ENCODE measurements around the gene DNAH11. TPM values are rescaled to one million over a fixed set of nuclear protein-coding genes. Genes with fewer than 3 reads are reported as not detected.

DNAH11 gene
- total and polyA plus RNA-seq, 4 donors, result 1.8 to 24.7 (median 8.1) TPM

- H3K9me3 ChIP-seq (ENCODE audit: control insufficient read depth in 4 of 4, insufficient read depth in 3 of 4, low read length in 3 of 4), result no peaks in the 10 kb centered on the region
- no peaks in the 10 kb centered on the region for H3K36me3 ChIP-seq (ENCODE audit: control insufficient read depth in 4 of 4, insufficient read depth in 4 of 4, low read length in 4 of 4)
- 90 to 96% methylated on average over 5 of the region's 5 CpGs for WGBS, 2 donors
- peaks cover 0 to 42% (median 11%) of the 10 kb centered on the region in 5 donors for H3K4me1 ChIP-seq (ENCODE audit: control insufficient read depth in 5 of 5, insufficient read depth in 5 of 5, low read length in 5 of 5)
- no peaks in the 10 kb centered on the region for H3K27me3 ChIP-seq (ENCODE audit: control insufficient read depth in 3 of 3, insufficient read depth in 3 of 3, low read length in 2 of 3)
- DNase-seq (no peak), ATAC-seq (ENCODE audit: insufficient read depth, low FRiP score) (no peak)
- TF ChIP-seq CTCF (IDR thresholded peaks at IDR 0.05; ENCODE audit: control extremely low read depth, extremely low read depth), result no peak
- H3K9ac ChIP-seq (ENCODE audit: insufficient read depth in 1 of 2, low read length in 2 of 2), result no peak overlapping the region
- no peak overlapping the region for H3K4me3 ChIP-seq
- H3K27ac ChIP-seq (ENCODE audit: low read depth in 1 of 2, low read length in 1 of 2), result peak overlapping the region in 1 of 2 donors; percentile 62
Measured at GRCh38 chr7:21943436-21943835, 400.6 kb downstream of the DNAH11 start.

- H3K36me3 ChIP-seq (ENCODE audit: control insufficient read depth in 4 of 4, insufficient read depth in 4 of 4, low read length in 4 of 4), result no peaks in the 10 kb centered on the region
- no peak for ATAC-seq (ENCODE audit: insufficient read depth, low FRiP score)
- WGBS, 2 donors, result 1% methylated on average over 34 of the region's 34 CpGs
Measured at GRCh38 chr7:21944616-21945453, 402.0 kb downstream of the DNAH11 start.

GRCh38 chr7:21945454-21946221, 402.8 kb downstream of the DNAH11 start, which contains the start of gene CDCA7L:
TSS of gene CDCA7L (minus strand) at chr7:21945899. CDS start at chr7:21945804, 95 bp downstream.
- DNase-seq (peak; percentile 88 to 92 (median 89)), ATAC-seq (ENCODE audit: insufficient read depth, low FRiP score) (peak; percentile 86)
- Histone ChIP-seq H3K9me3 (ENCODE audit: control insufficient read depth in 4 of 4, insufficient read depth in 3 of 4, low read length in 3 of 4) (no peaks in the 10 kb centered on the region), H3K9ac (ENCODE audit: insufficient read depth in 1 of 2, low read length in 2 of 2) (peak within 1 kb of the TSS in 1 of 2 donors; percentile 79), H3K4me1 (ENCODE audit: control insufficient read depth in 5 of 5, insufficient read depth in 5 of 5, low read length in 5 of 5) (peaks cover 0 to 45% (median 9%) of the 10 kb centered on the region in 5 donors), H3K4me3 (peak within 1 kb of the TSS; percentile 69), H3K27me3 (ENCODE audit: control insufficient read depth in 3 of 3, insufficient read depth in 3 of 3, low read length in 2 of 3) (peaks cover 0 to 4% (median 0%) of the 10 kb centered on the region in 3 donors), H3K36me3 (ENCODE audit: control insufficient read depth in 4 of 4, insufficient read depth in 4 of 4, low read length in 4 of 4) (no peaks in the 10 kb centered on the region), H3K27ac (ENCODE audit: low read depth in 1 of 2, low read length in 1 of 2) (peak within 1 kb of the TSS; percentile 76 to 78)
- no peak for TF ChIP-seq CTCF (IDR thresholded peaks at IDR 0.05; ENCODE audit: control extremely low read depth, extremely low read depth)
- 0 to 1% methylated on average over 73 to 83 of the region's 83 CpGs for WGBS, 2 donors

More at GRCh38 chr7:21944616-21945453, 402.0 kb downstream of the DNAH11 start:
- Histone ChIP-seq H3K9ac (ENCODE audit: insufficient read depth in 1 of 2, low read length in 2 of 2) (peak overlapping the region in 1 of 2 donors; percentile 79), H3K27me3 (ENCODE audit: control insufficient read depth in 3 of 3, insufficient read depth in 3 of 3, low read length in 2 of 3) (peaks cover 0 to 4% (median 0%) of the 10 kb centered on the region in 3 donors), H3K9me3 (ENCODE audit: control insufficient read depth in 4 of 4, insufficient read depth in 3 of 4, low read length in 3 of 4) (no peaks in the 10 kb centered on the region), H3K4me1 (ENCODE audit: control insufficient read depth in 5 of 5, insufficient read depth in 5 of 5, low read length in 5 of 5) (peaks cover 0 to 45% (median 9%) of the 10 kb centered on the region in 5 donors), H3K4me3 (peak overlapping the region; percentile 69), H3K27ac (ENCODE audit: low read depth in 1 of 2, low read length in 1 of 2) (peak overlapping the region; percentile 76 to 78)
- peak; percentile 53 to 88 (median 84) for DNase-seq
- no peak for TF ChIP-seq CTCF (IDR thresholded peaks at IDR 0.05; ENCODE audit: control extremely low read depth, extremely low read depth)

Data from lung (tissue), 12 donors.